Bronchial epithelial cell (primary cell): ENCODE data around the gene TUB. TPM values are rescaled to one million over a fixed set of nuclear protein-coding genes. Genes with fewer than 3 reads are reported as not detected.

Source experiments
- DNase-seq: peaks from one replicate; pipeline ENCODE4 v3.0.0-alpha.2; 2010; ENCODE audit warnings: low read depth
- FAIRE-seq: peaks from 2 replicates; lab custom pipeline; 2011; peaks lifted over from hg19 to GRCh38; lab: Jason Lieb, UNC
- H3K27me3 ChIP-seq: 2 replicates; pipeline ENCODE4 v1.5.1; 2011; ENCODE audit warnings: low read length; ENCODE audit not compliant: control insufficient read depth, insufficient read depth
- H3K36me3 ChIP-seq: 2 replicates; pipeline ENCODE4 v1.5.1; 2011; ENCODE audit warnings: low read length; ENCODE audit not compliant: control insufficient read depth, insufficient read depth
- H3K4me3 ChIP-seq: 2 replicates; pipeline ENCODE4 v1.5.1; 2011; ENCODE audit warnings: mild to moderate bottlenecking, low read depth, low read length, control low read depth
- total RNA-seq: library from RNA; depleted of rRNA; stranded (reverse); fragments of >200 nt; gene quantifications from 2 replicates; pipeline ENCODE4 v1.2.1, GENCODE V29; 2014
- TF ChIP-seq, protein P1 (sequence below): IDR thresholded peaks from 2 replicates; pipeline ENCODE4 v1.5.1; 2011; ENCODE audit warnings: mild to moderate bottlenecking, moderate library complexity, low read length, control low read depth, inconsistent platforms; ENCODE audit not compliant: insufficient read depth, severe bottlenecking

TUB gene
- total RNA-seq, 1 donor from 2014 or later, result 0.26 TPM

- no peak for FAIRE-seq
- peak; percentile 52 for DNase-seq
- TF ChIP-seq, protein P1, sequence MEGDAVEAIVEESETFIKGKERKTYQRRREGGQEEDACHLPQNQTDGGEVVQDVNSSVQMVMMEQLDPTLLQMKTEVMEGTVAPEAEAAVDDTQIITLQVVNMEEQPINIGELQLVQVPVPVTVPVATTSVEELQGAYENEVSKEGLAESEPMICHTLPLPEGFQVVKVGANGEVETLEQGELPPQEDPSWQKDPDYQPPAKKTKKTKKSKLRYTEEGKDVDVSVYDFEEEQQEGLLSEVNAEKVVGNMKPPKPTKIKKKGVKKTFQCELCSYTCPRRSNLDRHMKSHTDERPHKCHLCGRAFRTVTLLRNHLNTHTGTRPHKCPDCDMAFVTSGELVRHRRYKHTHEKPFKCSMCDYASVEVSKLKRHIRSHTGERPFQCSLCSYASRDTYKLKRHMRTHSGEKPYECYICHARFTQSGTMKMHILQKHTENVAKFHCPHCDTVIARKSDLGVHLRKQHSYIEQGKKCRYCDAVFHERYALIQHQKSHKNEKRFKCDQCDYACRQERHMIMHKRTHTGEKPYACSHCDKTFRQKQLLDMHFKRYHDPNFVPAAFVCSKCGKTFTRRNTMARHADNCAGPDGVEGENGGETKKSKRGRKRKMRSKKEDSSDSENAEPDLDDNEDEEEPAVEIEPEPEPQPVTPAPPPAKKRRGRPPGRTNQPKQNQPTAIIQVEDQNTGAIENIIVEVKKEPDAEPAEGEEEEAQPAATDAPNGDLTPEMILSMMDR, result no peak
Measured at GRCh38 chr11:8075119-8075726, 5.8 kb upstream of the TUB start.

GRCh38 chr11:8079111-8079675, 1.8 kb upstream of the TUB start:
- no peaks in the 10 kb centered on the region for H3K36me3 ChIP-seq
- TF ChIP-seq, protein P1, result no peak
- H3K4me3 ChIP-seq, result no peak overlapping the region
- FAIRE-seq (no peak), DNase-seq (no peak)
- peaks cover 12% of the 10 kb centered on the region for H3K27me3 ChIP-seq

More at GRCh38 chr11:8075119-8075726, 5.8 kb upstream of the TUB start:
- Histone ChIP-seq H3K4me3 (no peak overlapping the region), H3K36me3 (no peaks in the 10 kb centered on the region), H3K27me3 (peaks cover 10% of the 10 kb centered on the region)

DNA sequence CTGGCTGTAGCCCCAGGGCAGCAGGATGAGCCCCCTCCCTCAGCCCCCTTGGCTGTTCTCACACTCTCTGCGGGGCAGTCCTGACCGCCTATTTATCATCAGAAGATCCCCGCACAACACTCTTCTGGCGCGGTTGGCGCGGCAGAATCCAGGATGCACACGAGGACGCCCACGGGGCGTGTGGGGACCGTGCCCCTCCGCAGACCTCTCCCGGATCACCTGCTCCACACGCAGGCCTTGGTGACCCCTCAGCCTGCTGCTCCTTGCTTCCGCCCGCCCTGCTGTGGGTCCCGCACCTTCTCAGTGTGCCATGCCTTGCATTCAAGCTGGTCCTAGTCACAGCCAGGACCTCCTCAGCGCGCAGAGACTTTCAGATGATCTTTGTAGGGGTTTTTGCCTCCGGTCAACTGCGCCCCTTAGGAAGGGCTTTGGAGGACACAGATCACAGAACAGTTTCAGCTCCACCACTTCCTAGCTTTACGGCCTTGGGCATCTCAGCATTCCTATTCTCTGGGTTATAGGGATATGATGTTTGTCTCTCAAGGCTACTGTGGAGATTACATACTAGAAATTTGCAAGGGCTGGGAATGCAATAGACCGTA, 841 bp upstream of the TUB start:
- TF ChIP-seq, protein P1, result no peak
- Histone ChIP-seq H3K36me3 (no peaks in the 10 kb centered on the region), H3K27me3 (peaks cover 12% of the 10 kb centered on the region), H3K4me3 (no peak overlapping the region)
- no peak for DNase-seq
- FAIRE-seq, result no peak

DNA sequence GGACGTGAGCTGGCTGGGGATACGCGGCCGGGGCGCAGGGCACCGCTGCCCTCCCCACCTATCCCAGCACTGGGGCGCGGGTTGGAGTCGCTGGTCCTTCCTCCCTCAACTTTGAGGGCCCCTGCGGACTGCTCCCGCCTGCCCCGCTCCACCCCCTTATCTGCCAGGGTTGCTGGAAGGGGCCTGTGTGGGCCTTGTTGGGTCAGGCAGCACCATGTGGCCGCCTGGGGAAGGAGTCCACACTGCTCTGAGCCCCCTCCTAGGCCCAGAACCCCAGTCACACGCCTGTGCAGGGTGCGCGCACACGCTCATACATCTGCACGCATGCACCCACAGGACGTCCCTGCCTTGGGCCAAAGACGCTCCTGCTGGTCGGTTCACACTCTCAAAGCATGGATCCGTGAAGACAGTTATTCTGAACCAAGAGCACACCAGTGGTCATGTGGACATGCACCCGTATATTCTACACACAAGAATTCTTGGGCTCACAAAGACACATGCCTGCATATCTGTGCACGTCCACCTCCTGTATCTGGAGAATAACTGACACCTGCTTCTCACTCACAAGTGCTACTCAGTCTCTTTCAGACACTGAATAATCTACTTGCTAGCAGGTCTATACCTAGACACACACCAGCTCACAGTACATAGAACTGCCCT, 710 bp downstream of the TUB start:
- Histone ChIP-seq H3K27me3 (peaks cover 16% of the 10 kb centered on the region), H3K36me3 (no peaks in the 10 kb centered on the region), H3K4me3 (peak overlapping the region; percentile 31)
- TF ChIP-seq, protein P1, result no peak
- FAIRE-seq, result no peak
- no peak for DNase-seq

GRCh38 chr11:8082391-8083087, 1.5 kb downstream of the TUB start:
- TF ChIP-seq, protein P1, result no peak
- no peak overlapping the region for H3K4me3 ChIP-seq
- FAIRE-seq, result no peak

More at GRCh38 chr11:8082391-8083087, 1.5 kb downstream of the TUB start:
- H3K36me3 ChIP-seq, result no peaks in the 10 kb centered on the region
- no peak for DNase-seq
- H3K27me3 ChIP-seq, result peaks cover 16% of the 10 kb centered on the region
